Lower leg skin (tissue), 4 donors: Measurements from ENCODE around the gene LRRIQ4. TPM values are rescaled to one million over a fixed set of nuclear protein-coding genes. Genes with fewer than 3 reads are reported as not detected.

Source experiments
- DNase-seq, 2 donors: peaks; one replicate each; pipeline ENCODE4 v3.0.0-alpha.2; 2019; ENCODE audit warnings: low spot score in 2 of 2
- H3K4me3 ChIP-seq: fragments of 200-600 bp; sonication (generic); 2 replicates; pipeline ENCODE4 v1.5.1; 2017; ENCODE audit warnings: mild to moderate bottlenecking, low read depth; ENCODE audit not compliant: poor library complexity, severe bottlenecking
- CTCF ChIP-seq, 3 donors: fragments of 450-650 bp; IDR thresholded peaks; one replicate each; pipeline ENCODE4 v1.5.1; 2016; ENCODE audit warnings: antibody characterized with exemption in 3 of 3, mild to moderate bottlenecking in 3 of 3, moderate library complexity in 2 of 3
- POLR2A ChIP-seq, 2 donors: fragments of 450-650 bp; IDR thresholded peaks; one replicate each; pipeline ENCODE4 v1.6.1; 2016 to 2017; ENCODE audit warnings: antibody characterized with exemption in 2 of 2, mild to moderate bottlenecking in 1 of 2, moderate library complexity in 1 of 2
- WGBS, 2 donors: methylation state at CpG; one replicate each; pipeline ENCODE4 v1.1.5; 2018; 5-methylcytosine and 5-hydroxymethylcytosine counted together
- intact Hi-C: fragments of 100-400 bp; cut with DNase I; formaldehyde crosslinking; loops from one replicate; pipeline ENCODE4 v1.15.0; 2023; ENCODE audit warnings: low total_unique reads
- total RNA-seq, 4 donors: library from RNA; depleted of rRNA; stranded (reverse); fragments of >200 nt; gene quantifications; one replicate each; pipeline ENCODE4 v1.1.0, GENCODE V29; 2016

Gene LRRIQ4
- total RNA-seq, 4 donors from 2014 or later: not detected

DNA sequence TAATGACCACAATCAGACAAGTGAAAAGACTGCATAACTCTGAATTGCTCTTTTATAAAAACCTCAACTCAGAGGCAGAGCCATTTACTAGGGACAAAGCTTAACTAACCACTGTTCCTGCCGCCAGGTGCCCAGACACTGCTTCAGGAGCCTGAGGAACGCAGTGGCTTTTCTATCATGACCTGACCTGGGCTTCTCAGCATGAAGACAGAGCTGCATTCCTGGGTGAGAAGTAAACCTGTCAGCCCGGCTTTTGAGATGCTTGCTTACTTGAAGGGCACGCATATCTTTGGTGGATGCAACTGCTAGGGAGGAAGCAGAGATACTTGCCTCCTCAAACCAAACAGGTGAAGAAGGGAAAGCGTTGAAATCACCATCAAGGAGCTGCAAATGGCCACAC lies 49.2 kb downstream of the LRRIQ4 start:
- no peak overlapping the region for H3K4me3 ChIP-seq
- no peak for DNase-seq
- 61 to 63% methylated on average over 5 of the region's 5 CpGs for WGBS, 2 donors
- no peak for TF ChIP-seq POLR2A (IDR thresholded peaks at IDR 0.05)
- intact Hi-C loops: no loop called here

DNA sequence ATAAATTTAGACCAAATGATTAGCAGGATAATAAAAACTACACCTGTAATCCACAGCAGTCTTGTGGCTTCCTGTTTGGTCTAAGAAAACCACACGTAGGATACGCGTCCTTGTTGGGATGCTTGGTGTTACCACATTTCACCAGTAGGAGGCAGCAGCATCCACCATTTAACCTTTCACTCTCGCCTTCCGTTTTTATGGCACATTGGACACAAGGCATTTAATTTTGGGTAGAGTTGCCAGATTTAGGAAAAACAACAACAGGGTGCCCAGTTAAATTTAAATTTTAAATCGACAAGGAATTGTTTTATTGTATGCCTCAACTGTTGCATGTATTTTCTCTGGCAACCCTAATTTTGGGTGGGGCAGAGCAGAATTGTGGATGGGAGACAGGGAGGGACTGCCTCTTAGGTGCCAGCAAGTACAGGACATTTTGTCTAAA lies 50.8 kb downstream of the LRRIQ4 start:
- TF ChIP-seq CTCF (IDR thresholded peaks at IDR 0.05) (no peak), POLR2A (IDR thresholded peaks at IDR 0.05) (no peak)
- no peak overlapping the region for H3K4me3 ChIP-seq
- WGBS, 2 donors: 2 to 4% methylated on average over 6 of the region's 6 CpGs
- intact Hi-C loops: no loop called here
- DNase-seq: peak in 1 of 2 donors; percentile 57

- intact Hi-C loops: no loop called here
- DNase-seq: no peak
- no peak for TF ChIP-seq POLR2A (IDR thresholded peaks at IDR 0.05)
- 87 to 94% methylated on average over 2 of the region's 2 CpGs for WGBS, 2 donors
- no peak overlapping the region for H3K4me3 ChIP-seq
Observed at GRCh38 chr3:169864270-169864669, 51.6 kb downstream of the LRRIQ4 start.

GRCh38 chr3:169865176-169865767 lies 52.6 kb downstream of the LRRIQ4 start:
- intact Hi-C loops: no loop called here
- DNase-seq: no peak
- no peak overlapping the region for H3K4me3 ChIP-seq
- 76 to 81% methylated on average over 12 of the region's 12 CpGs for WGBS, 2 donors
- no peak for TF ChIP-seq CTCF (IDR thresholded peaks at IDR 0.05)
- no peak for TF ChIP-seq POLR2A (IDR thresholded peaks at IDR 0.05)

GRCh38 chr3:169867584-169868210 lies 55.0 kb downstream of the LRRIQ4 start:
- no peak overlapping the region for H3K4me3 ChIP-seq
- 91% methylated on average over 3 of the region's 3 CpGs for WGBS, 2 donors
- no peak for DNase-seq
- intact Hi-C loops: no loop called here
- TF ChIP-seq POLR2A (IDR thresholded peaks at IDR 0.05): no peak
- no peak for TF ChIP-seq CTCF (IDR thresholded peaks at IDR 0.05)

DNA sequence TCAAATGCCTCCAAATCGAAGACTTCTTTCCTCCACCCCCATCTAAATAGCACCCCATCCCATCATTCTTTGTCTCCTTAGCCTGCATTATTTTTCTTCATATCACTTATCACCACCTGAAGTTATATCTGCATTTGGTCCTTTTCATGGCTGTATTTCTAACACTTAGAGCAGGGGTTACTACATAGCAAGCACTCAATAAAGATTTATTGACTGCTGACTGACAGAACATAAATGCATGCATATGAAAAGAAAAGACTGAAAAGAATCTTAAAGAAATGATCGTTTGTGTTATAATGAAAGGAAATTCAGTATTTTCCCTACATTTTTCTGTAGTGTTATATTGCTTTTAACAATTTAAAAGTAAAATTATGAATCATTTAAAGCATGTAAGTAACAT lies 55.7 kb downstream of the LRRIQ4 start:
- 61 to 66% methylated on average over 2 of the region's 2 CpGs for WGBS, 2 donors
- DNase-seq: no peak
- intact Hi-C loops: no loop called here
- no peak for TF ChIP-seq CTCF (IDR thresholded peaks at IDR 0.05)
- no peak for TF ChIP-seq POLR2A (IDR thresholded peaks at IDR 0.05)
- H3K4me3 ChIP-seq: no peak overlapping the region
